NCI-H1694 (cell line): ENCODE data around the gene TNPO3.
A peak's percentile ranks its signal among the peaks of the same experiment; 100 is the strongest.

Experiments
- DNase-seq: peaks from one replicate; lab custom pipeline; 2025; lab: John Stamatoyannopoulos, UW

TNPO3 gene

GRCh38 chr7:129054438-129055293 is at the start of gene TNPO3:
Gene TNPO3, minus strand, starts transcription at chr7:129055111. Its CDS starts 341 bp downstream, at chr7:129054770.
- peak; percentile 90 for DNase-seq

- DNase-seq: no peak
Observed at GRCh38 chr7:129103561-129104324, 48.8 kb upstream of the TNPO3 start.

GRCh38 chr7:129101746-129102145 is 46.8 kb upstream of the TNPO3 start:
- no peak for DNase-seq

GRCh38 chr7:129100827-129101166 is 45.9 kb upstream of the TNPO3 start:
- no peak for DNase-seq

GRCh38 chr7:129098409-129099084 is 43.6 kb upstream of the TNPO3 start:
- no peak for DNase-seq

GRCh38 chr7:129095258-129095657 is 40.3 kb upstream of the TNPO3 start:
- DNase-seq: no peak

GRCh38 chr7:129094501-129094900 is 39.6 kb upstream of the TNPO3 start:
- no peak for DNase-seq

GRCh38 chr7:129093867-129094456 is 39.1 kb upstream of the TNPO3 start:
- DNase-seq: no peak

- peak; percentile 85 for DNase-seq
Observed at GRCh38 chr7:129091484-129092002, 36.6 kb upstream of the TNPO3 start.

- no peak for DNase-seq
Observed at GRCh38 chr7:129090300-129090907, 35.5 kb upstream of the TNPO3 start.

GRCh38 chr7:129089521-129090212 is 34.8 kb upstream of the TNPO3 start:
- DNase-seq: no peak

GRCh38 chr7:129084801-129085551 is 30.1 kb upstream of the TNPO3 start:
- DNase-seq: no peak

- DNase-seq: no peak
Observed at GRCh38 chr7:129083525-129083924, 28.6 kb upstream of the TNPO3 start.

GRCh38 chr7:129078455-129078854 is 23.5 kb upstream of the TNPO3 start:
- no peak for DNase-seq

- no peak for DNase-seq
Observed at GRCh38 chr7:129076886-129077285, 22.0 kb upstream of the TNPO3 start.

GRCh38 chr7:129074994-129075393 is 20.1 kb upstream of the TNPO3 start:
- no peak for DNase-seq

GRCh38 chr7:129074361-129074871 is 19.5 kb upstream of the TNPO3 start:
- DNase-seq: no peak

- no peak for DNase-seq
Observed at GRCh38 chr7:129073738-129074137, 18.8 kb upstream of the TNPO3 start.

GRCh38 chr7:129073204-129073603 is 18.3 kb upstream of the TNPO3 start:
- no peak for DNase-seq

- DNase-seq: no peak
Observed at GRCh38 chr7:129072479-129073011, 17.6 kb upstream of the TNPO3 start.
